ENCODE data around the gene SMYD4. TPM values are rescaled to one million over a fixed set of nuclear protein-coding genes. Genes with fewer than 3 reads are reported as not detected.
"Not testable (repeated sequence)": the region's sequence is repeated elsewhere in the genome, so short reads cannot be mapped to it uniquely, and the experiment has no call there.

SMYD4 gene
- total and polyA plus RNA-seq, 10 of the 15 experiments (the other 5 are each of a cell fraction or from before 2014, with no cell fraction given): 2.1 to 18.8 (median 13.7) TPM

GRCh38 chr17:1765576-1765975 is 64.1 kb downstream of the SMYD4 start:
- Histone ChIP-seq H3K27me3 (replicated peaks in 1 of 2; ENCODE audit: control insufficient read depth in 2 of 2, insufficient read depth in 2 of 2, low read length in 1 of 2) (no peaks in the 10 kb centered on the region; a peak in 1 of 4 replicates), H3K9me3 (replicated peaks; ENCODE audit: control insufficient read depth, insufficient read depth, low read length) (no peaks in the 10 kb centered on the region), H3K9ac (ENCODE audit: control insufficient read depth, insufficient read depth, low read length) (no peak overlapping the region), H3K4me3 (no peak overlapping the region), H2AFZ (ENCODE audit: control insufficient read depth, low read depth, low read length) (no peak overlapping the region), H4K20me1 (ENCODE audit: control insufficient read depth, insufficient read depth) (no peaks in the 10 kb centered on the region), H3K4me1 (ENCODE audit: control insufficient read depth, insufficient read depth, low read length) (peaks cover 24% of the 10 kb centered on the region), H3K36me3 (ENCODE audit: control insufficient read depth in 2 of 2, insufficient read depth in 2 of 2, low read length in 1 of 2) (no peaks in the 10 kb centered on the region), H3K79me2 (ENCODE audit: control insufficient read depth, insufficient read depth, low read length) (no peaks in the 10 kb centered on the region), H3K4me2 (ENCODE audit: control insufficient read depth, insufficient read depth) (no peak overlapping the region), H3K27ac (ENCODE audit: control insufficient read depth, insufficient read depth) (no peak overlapping the region)
- FAIRE-seq (no peak), DNase-seq (ENCODE audit: low read depth, low spot score) (no peak), ATAC-seq (no peak)
- no peak for TF ChIP-seq EP300 (IDR thresholded peaks at IDR 0.05; ENCODE audit: borderline replicate concordance in 1 of 2, control insufficient read depth in 1 of 2, low read depth in 2 of 2, low read length in 2 of 2)
- TF ChIP-seq ZBTB4 (CRISPR knock-in tag; IDR thresholded peaks at IDR 0.05): no peak
- no peak for TF ChIP-seq CREM (IDR thresholded peaks at IDR 0.05; ENCODE audit: low read depth)
- no peak for TF ChIP-seq IRF3 (IDR thresholded peaks at IDR 0.05)
- TF ChIP-seq SUZ12 (IDR thresholded peaks at IDR 0.05; ENCODE audit: unreplicated experiment): no peak
- no peak for TF ChIP-seq KDM1A (IDR thresholded peaks at IDR 0.05; ENCODE audit: borderline replicate concordance)
- TF ChIP-seq, protein P1, sequence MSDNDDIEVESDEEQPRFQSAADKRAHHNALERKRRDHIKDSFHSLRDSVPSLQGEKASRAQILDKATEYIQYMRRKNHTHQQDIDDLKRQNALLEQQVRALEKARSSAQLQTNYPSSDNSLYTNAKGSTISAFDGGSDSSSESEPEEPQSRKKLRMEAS (IDR thresholded peaks at IDR 0.05; ENCODE audit: low read depth, low read length): no peak
- no peak for TF ChIP-seq POU2F2 (IDR thresholded peaks at IDR 0.05; ENCODE audit: borderline replicate concordance, low read depth, low read length)
- BruUV-seq (replicated peaks): no TSS peak
- in situ Hi-C loops (cut with MboI) (no loop called here), intact Hi-C loops (cut with micrococcal nuclease; ENCODE audit: unreplicated experiment) (no loop called here)
- 31% methylated on average over 3 of the region's 3 CpGs for WGBS (ENCODE audit: insufficient coverage, insufficient replicate concordance, low lambda C conversion rate, missing lambda C conversion rate)
- CTCF ChIA-PET: interaction anchor here (1.4 kb wide), 1 partner anchor 12 kb away, joined by 4 read pairs; no protein-coding TSS in a partner anchor
- POLR2A ChIA-PET: no interaction called here
- RAD21 ChIA-PET (ENCODE audit: unreplicated experiment): interaction anchor here (0.7 to 1.1 kb wide), 3 partner anchors 44 to 116 kb away, joined by 3 to 4 read pairs (median 4); no protein-coding TSS in a partner anchor
- SMC1A ChIA-PET (ENCODE audit: uncharacterized antibody, unreplicated experiment): interaction anchor here (0.6 to 1.4 kb wide), 3 partner anchors 12 to 1531 kb away, joined by 3 to 4 read pairs (median 4); no protein-coding TSS in a partner anchor

- H3K27me3 ChIP-seq (replicated peaks in 1 of 2; ENCODE audit: control insufficient read depth in 2 of 2, insufficient read depth in 2 of 2, low read length in 1 of 2); H3K27ac ChIP-seq (ENCODE audit: control insufficient read depth, insufficient read depth); intact Hi-C loops (cut with micrococcal nuclease; ENCODE audit: unreplicated experiment); H3K36me3 ChIP-seq (ENCODE audit: control insufficient read depth in 2 of 2, insufficient read depth in 2 of 2, low read length in 1 of 2); H3K9me3 ChIP-seq (replicated peaks; ENCODE audit: control insufficient read depth, insufficient read depth, low read length); FAIRE-seq; RAD21 ChIA-PET (ENCODE audit: unreplicated experiment); H3K9ac ChIP-seq (ENCODE audit: control insufficient read depth, insufficient read depth, low read length); H3K4me2 ChIP-seq (ENCODE audit: control insufficient read depth, insufficient read depth); DNase-seq (ENCODE audit: low read depth, low spot score); BruUV-seq (replicated peaks); H3K4me3 ChIP-seq; H3K79me2 ChIP-seq (ENCODE audit: control insufficient read depth, insufficient read depth, low read length); POLR2A ChIA-PET; in situ Hi-C loops (cut with MboI); ATAC-seq; H4K20me1 ChIP-seq (ENCODE audit: control insufficient read depth, insufficient read depth): not testable (repeated sequence)
- SMC1A ChIA-PET (ENCODE audit: uncharacterized antibody, unreplicated experiment): interaction anchor here (1.4 kb wide), 1 partner anchor 19 kb away, joined by 4 read pairs; no protein-coding TSS in a partner anchor
- H2AFZ ChIP-seq (ENCODE audit: control insufficient read depth, low read depth, low read length): peak overlapping the region; percentile 59; the same call in 1 of the 2 replicates
- peaks cover 20% of the 10 kb centered on the region for H3K4me1 ChIP-seq (ENCODE audit: control insufficient read depth, insufficient read depth, low read length)
- CTCF ChIA-PET: interaction anchor here (0.6 kb wide), 1 partner anchor 43 kb away, joined by 3 read pairs; no protein-coding TSS in a partner anchor
- 82% methylated on average over 5 of the region's 7 CpGs for WGBS (ENCODE audit: insufficient coverage, insufficient replicate concordance, low lambda C conversion rate, missing lambda C conversion rate)
Observed at GRCh38 chr17:1764705-1765104, 65.0 kb downstream of the SMYD4 start.

All from GM12878 (cell line).